GM19193 (cell line): ENCODE data around the gene ACOX3.

ENCODE experiments used
- POLR2A ChIP-seq: IDR thresholded peaks from 4 replicates; pipeline ENCODE4 v1.6.1; 2011; ENCODE audit not compliant: insufficient read depth, insufficient read length; ENCODE audit errors: extremely low read depth

ACOX3 gene

GRCh38 chr4:8470451-8471024, 30.0 kb upstream of the ACOX3 start:
- no peak for TF ChIP-seq POLR2A

- TF ChIP-seq POLR2A: no peak
These were observed 29.0 kb upstream of the ACOX3 start for GRCh38 chr4:8469550-8469949.

GRCh38 chr4:8468746-8469535, 28.4 kb upstream of the ACOX3 start:
- TF ChIP-seq POLR2A: no peak

- TF ChIP-seq POLR2A: no peak
These were observed 26.5 kb upstream of the ACOX3 start for GRCh38 chr4:8467016-8467415.

GRCh38 chr4:8465615-8466611, 25.4 kb upstream of the ACOX3 start:
- no peak for TF ChIP-seq POLR2A

GRCh38 chr4:8464381-8464780, 23.9 kb upstream of the ACOX3 start:
- no peak for TF ChIP-seq POLR2A

GRCh38 chr4:8463811-8464210, 23.3 kb upstream of the ACOX3 start:
- TF ChIP-seq POLR2A: no peak

- TF ChIP-seq POLR2A: no peak
These were observed 21.1 kb upstream of the ACOX3 start for GRCh38 chr4:8461616-8462015.

GRCh38 chr4:8461086-8461485, 20.6 kb upstream of the ACOX3 start:
- TF ChIP-seq POLR2A: no peak

GRCh38 chr4:8459867-8460445, 19.4 kb upstream of the ACOX3 start:
- no peak for TF ChIP-seq POLR2A

GRCh38 chr4:8457646-8458252, 17.2 kb upstream of the ACOX3 start:
- no peak for TF ChIP-seq POLR2A

GRCh38 chr4:8453957-8454356, 13.4 kb upstream of the ACOX3 start:
- no peak for TF ChIP-seq POLR2A

- TF ChIP-seq POLR2A: no peak
These were observed 11.1 kb upstream of the ACOX3 start for GRCh38 chr4:8451440-8452182.

GRCh38 chr4:8446122-8446521, 5.6 kb upstream of the ACOX3 start:
- TF ChIP-seq POLR2A: no peak

GRCh38 chr4:8443801-8444200, 3.3 kb upstream of the ACOX3 start:
- TF ChIP-seq POLR2A: no peak
